ENCODE measurements around the gene MRPS25. TPM values are rescaled to one million over a fixed set of nuclear protein-coding genes. Genes with fewer than 3 reads are reported as not detected.

The MRPS25 gene
- 14.2 and 17.9 TPM in 2 replicates for total RNA-seq (2014; rRNA removed; shearing (Covaris generic); ENCODE audit: low replicate concordance)

DNA sequence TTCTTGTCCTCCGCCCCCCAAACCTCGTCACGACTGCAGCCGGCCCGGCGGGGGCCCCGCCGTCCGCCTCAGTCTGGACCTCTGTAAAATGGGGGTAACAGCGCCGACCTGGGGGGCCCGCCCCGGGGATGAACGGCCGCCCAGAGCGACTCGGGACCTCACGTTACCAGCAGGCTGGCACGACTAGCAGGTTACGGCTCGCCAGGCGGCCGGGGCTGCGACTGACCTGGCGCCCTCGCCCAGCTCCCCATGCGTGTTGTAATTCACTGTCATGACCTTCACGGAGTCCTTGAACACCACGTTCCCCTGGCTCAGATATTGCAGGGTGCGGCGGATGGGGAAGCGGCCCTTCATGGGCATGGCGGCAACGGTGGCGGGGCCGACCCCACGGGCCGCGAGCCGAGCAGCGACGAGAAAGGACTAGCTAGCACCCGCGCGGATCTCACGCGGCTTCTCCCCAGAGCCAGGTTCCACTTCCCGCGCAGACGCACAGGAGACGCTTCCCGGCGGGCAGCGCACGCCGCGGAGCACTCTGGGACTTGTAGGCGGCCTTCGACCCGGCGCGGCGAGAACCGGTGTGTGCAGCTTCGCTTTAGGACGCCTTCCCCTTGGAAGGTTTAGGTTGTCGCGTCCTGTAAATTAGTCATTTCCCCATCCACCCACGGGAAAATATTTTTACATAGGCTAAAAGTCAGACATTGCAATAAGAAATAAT, at the start of gene MRPS25:
MRPS25 (minus strand) TSS at position 481 of the 715 bp plus-strand sequence; CDS start at position 360, 121 bp downstream.
- in situ Hi-C loops (cut with HindIII; ENCODE audit: low pct_unique_long_range_greater_than_20kb, low sequenced_read_pairs), result no loop called here
- DNase-seq (ENCODE audit: low read depth), result peak; percentile 70

DNA sequence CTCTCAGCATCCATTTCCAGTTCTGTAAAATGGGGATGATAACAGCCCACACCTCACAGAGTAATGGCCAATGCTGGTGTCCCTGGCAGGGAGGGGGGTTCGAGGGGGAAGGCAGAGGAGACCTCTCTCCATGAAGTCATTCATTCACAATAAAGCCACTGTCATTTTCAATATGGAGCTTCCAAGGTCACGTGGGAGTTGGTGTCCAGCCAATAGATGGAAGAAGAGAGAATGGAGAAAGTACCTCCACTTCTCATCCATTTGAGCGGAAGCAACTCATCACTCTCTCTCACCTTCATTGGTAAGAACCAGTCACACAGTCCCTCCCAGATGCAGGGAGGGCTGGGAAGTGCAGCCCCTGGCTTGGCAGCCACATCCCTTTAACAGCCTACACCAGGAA, 48.8 kb upstream of the MRPS25 start:
- in situ Hi-C loops (cut with HindIII; ENCODE audit: low pct_unique_long_range_greater_than_20kb, low sequenced_read_pairs), result no loop called here

DNA sequence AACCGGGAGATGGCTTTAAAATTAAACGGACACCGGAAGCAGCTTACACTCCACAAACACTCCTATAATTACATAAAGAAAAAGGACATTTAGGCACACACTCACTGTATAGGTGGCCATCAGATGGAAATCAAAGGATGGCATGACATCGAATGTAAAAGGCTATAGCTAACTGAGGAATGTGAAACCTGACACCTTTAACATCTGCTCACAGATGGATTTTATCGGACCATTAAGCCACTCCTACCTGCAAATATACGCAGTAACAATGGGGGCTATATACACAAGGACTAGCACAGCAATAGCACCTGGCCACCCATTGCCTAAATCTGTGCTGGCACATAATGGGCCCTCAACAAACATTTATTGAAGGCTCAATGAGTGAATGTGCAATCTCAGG, 48.4 kb upstream of the MRPS25 start:
- in situ Hi-C loops (cut with HindIII; ENCODE audit: low pct_unique_long_range_greater_than_20kb, low sequenced_read_pairs), result no loop called here
- no peak for DNase-seq (ENCODE audit: low read depth)

More for the DNA sequence above, 48.8 kb upstream of the MRPS25 start:
- DNase-seq (ENCODE audit: low read depth), result no peak

DNA sequence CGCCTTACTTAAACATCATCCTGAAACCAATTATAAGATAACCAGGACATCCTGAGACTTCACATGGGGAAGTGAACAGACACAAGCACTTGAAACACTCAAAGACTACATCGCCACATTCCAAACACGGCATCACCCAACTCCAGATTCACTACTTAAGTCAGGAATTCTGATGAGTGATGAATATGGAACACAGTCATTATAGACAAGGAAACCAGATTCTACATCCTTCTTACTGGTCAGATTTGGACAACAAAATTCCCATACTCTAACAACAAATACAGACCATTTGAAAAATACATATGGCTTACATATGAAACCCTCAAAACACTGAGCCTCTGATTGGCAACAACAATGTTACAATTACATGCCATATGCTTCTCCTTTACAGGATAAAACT, 46.9 kb upstream of the MRPS25 start:
- no peak for DNase-seq (ENCODE audit: low read depth)
- in situ Hi-C loops (cut with HindIII; ENCODE audit: low pct_unique_long_range_greater_than_20kb, low sequenced_read_pairs), result no loop called here

DNA sequence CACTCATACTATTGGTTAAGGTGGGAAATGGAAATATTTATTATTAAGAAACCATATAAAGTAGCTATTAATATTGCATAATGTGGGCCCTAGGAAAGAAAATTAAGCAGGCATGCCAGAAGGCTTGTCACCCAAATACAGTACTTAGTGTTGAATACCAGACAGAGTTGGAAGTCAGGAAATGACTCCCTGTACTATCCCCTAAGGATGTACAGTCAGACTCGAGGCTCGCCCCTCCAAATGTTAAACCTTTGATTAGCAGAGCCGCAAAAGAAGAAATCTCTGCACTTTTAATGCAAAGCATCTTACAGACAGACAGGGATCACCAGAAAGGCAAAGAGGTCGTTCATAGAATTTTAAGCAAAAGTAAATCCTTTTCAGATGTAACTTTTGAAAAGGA, 45.1 kb upstream of the MRPS25 start:
- DNase-seq (ENCODE audit: low read depth), result no peak
- in situ Hi-C loops (cut with HindIII; ENCODE audit: low pct_unique_long_range_greater_than_20kb, low sequenced_read_pairs), result no loop called here

DNA sequence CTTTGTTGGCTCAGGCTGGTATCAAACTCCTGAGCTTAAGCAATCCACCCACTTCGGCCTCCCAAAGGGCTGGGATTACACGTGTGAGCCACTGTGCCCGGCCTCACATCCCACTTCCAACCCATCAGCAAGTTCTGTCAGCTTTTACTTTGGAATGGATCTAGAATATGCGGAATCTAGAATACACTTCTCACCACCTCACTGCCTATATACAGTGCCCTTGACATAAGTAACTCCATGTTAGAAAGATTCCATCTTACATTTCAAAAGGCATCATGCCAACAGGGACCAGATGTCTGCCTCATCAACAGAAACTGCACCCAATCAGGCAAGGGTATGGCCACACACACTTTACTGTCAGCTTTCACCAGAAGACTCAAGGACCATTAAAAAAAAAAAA, 43.8 kb upstream of the MRPS25 start:
- in situ Hi-C loops (cut with HindIII; ENCODE audit: low pct_unique_long_range_greater_than_20kb, low sequenced_read_pairs), result no loop called here
- no peak for DNase-seq (ENCODE audit: low read depth)

DNA sequence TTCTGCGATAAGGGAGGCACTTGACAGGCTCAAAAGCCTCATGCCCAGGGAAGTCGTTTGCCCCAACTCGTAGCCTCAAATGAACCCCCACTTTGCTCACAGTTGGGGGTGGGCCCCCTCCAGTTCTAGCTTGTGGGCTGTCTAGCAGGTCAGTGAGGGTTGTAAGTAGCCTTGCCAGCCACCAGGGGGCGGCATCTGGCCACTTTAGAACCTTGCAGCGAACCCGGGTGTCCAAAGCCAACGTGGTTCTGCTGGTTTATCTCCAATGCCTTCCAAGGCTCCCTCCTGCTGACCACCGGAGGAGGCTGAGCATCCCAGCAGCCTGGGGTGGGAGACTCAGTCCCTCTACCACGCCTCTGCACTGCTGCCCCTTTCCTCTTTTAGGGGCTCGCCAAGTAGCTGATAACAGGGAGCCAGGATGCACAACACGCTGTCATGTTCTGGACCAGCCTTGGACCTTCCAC, 43.0 kb upstream of the MRPS25 start:
- in situ Hi-C loops (cut with HindIII; ENCODE audit: low pct_unique_long_range_greater_than_20kb, low sequenced_read_pairs), result no loop called here
- DNase-seq (ENCODE audit: low read depth), result peak; percentile 14

DNA sequence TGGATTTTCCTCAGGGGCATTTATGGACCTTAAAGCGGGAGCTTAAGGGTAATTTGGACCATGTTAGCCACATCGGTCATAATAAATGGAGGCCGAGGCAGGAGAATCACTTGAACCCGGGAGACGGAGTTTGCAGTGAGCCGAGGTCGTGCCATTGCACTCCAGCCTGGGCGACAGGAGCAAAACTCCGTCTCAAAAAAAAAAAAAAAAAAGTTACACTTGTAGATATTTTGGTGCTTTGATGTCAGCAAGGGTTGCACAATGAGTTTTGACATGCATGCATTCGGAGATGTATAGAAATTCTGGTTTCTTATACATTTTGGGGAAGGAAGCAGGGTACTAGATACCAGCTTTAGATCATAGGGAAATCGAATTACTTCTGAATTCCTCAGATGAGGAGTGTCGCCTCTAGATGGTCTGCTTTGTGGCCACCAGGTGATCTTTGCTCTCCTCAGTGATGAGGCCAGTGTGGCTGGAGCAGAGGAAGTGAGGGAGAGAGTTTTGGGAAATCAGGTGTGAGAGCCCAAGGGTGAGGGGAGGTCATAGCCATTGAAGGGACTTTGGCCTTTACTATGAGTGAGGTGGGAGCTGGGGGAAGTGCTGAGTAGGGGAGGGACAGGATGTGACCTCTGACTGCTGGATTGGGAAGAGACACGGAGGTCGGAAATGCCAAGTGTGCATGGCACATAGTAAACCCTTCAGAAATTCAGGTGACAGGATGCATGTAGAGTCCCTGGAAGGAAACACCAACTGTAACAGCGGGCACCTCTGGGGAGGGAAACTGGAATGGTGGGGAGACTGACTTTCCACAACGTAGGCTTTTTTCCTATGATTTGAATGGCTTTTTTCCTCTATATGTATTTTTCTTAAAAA, 42.2 kb upstream of the MRPS25 start:
- no peak for DNase-seq (ENCODE audit: low read depth)
- in situ Hi-C loops (cut with HindIII; ENCODE audit: low pct_unique_long_range_greater_than_20kb, low sequenced_read_pairs), result no loop called here

DNA sequence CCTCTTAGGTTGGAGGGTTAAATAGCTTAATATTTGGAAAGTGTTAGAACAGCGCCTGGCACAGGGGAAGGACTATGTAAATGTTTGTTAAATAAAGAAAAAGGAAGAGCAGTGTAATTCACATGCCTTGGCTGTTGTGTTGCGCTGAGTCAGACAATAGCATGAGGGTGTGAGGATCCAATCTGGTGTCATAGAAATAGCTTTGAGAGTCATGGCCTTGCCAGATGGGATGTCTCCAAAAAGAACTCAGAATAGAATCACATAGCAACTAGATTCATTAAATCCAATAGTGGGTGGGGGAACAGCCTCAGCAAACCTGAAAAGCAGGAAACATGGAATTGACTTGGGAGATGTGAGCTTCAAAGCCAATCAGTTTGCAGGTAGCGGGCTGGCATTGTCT, 37.7 kb upstream of the MRPS25 start:
- no peak for DNase-seq (ENCODE audit: low read depth)
- in situ Hi-C loops (cut with HindIII; ENCODE audit: low pct_unique_long_range_greater_than_20kb, low sequenced_read_pairs), result no loop called here

DNA sequence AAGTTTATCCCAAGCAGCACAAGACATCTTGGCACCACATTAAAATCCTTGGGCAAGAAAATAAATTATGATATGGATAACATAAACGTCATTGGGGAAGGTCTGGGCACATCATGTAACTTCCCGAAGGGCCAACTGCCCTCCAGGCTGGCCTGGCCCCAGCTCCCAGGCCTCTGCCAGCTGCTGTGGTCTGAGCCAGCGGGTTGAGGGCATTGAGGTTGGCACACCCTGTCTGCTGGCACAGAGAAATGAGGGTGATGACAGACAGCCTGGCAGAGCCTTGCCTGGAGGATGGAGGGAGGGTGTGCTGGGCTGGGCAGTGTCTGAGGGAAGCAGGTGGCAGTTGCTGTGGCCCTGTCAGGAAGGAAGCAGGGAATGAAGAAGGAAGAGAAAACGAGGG, 37.1 kb upstream of the MRPS25 start:
- DNase-seq (ENCODE audit: low read depth), result no peak
- in situ Hi-C loops (cut with HindIII; ENCODE audit: low pct_unique_long_range_greater_than_20kb, low sequenced_read_pairs), result no loop called here

DNA sequence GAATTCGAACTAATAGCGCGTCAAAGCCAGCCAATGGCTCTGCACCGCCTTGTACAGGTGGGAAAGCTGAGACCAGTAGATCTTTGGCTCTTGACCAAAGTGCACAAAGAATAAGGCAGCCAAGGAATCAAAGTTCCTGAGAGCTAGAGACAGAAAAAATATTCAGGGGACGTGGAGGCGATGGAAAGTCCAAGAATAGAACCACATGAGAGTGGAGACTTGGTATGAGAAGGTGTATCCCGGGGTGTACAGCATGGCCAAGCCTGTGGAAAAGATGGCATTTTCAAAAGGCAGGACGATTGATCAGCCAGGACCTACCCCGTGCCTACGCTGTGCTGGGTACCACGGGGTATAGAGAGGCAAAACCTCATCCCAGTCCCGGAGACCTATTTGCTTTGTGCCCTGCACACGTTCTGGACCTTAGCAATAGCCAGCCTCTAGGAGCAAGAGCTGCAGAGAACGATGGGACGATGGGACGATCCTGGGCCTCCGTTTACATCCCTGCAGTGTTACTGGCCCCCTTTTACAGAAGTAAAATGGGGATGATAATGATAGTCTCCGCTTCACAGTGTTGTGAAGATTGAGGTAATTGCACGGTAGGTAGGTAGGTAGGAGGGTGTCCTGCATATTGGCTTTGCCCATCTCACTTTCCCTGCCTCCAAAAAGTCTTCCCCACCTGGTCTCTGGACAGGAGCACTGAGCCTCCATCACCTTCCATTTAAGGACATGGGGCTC, 34.4 kb upstream of the MRPS25 start:
- no peak for DNase-seq (ENCODE audit: low read depth)
- in situ Hi-C loops (cut with HindIII; ENCODE audit: low pct_unique_long_range_greater_than_20kb, low sequenced_read_pairs), result no loop called here

DNA sequence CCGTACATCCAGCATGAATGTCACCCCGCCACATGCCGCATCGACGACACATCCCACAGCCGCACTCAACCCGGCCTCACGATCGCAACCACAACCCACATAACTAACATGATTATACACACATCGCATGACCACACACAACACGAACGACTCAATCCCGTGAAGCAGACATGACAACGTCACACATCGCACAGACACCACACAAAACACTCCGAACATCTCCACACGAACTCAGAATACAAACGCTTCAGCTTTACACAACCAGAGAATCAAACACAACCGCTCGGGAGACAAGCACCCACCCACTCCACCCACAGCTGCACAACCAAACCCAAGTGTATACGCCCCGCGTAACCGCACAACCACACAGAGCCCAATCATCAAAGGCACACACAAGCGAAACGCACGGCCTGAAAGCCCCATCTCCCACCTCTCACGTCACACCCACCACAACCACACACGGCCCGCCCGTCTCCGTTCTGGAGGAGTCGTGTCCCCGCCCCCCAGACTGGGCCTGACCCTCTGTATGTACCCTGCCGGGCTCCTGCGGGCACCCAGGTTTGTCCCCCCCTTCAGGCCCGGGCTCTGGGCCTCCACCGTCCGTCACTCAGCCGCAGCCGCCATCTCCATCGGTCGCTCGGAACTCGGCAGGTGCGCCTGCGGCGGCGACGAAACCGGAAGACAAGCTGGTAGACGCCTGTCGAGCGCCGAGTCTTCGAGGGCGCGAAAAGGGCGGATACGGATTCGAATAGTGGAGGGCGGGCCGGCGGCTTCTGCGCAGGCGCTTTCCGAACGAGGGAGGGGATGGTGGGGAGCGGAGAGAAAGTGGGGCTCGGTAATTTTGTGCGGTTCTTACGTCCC, 33.6 kb upstream of the MRPS25 start, which contains the start of gene RBSN:
RBSN (minus strand) TSS at position 646 of the 861 bp plus-strand sequence. CDS start 3,028 bp downstream, outside the sequence.
- peak; percentile 82 for DNase-seq (ENCODE audit: low read depth)
- in situ Hi-C loops (cut with HindIII; ENCODE audit: low pct_unique_long_range_greater_than_20kb, low sequenced_read_pairs), result no loop called here

DNA sequence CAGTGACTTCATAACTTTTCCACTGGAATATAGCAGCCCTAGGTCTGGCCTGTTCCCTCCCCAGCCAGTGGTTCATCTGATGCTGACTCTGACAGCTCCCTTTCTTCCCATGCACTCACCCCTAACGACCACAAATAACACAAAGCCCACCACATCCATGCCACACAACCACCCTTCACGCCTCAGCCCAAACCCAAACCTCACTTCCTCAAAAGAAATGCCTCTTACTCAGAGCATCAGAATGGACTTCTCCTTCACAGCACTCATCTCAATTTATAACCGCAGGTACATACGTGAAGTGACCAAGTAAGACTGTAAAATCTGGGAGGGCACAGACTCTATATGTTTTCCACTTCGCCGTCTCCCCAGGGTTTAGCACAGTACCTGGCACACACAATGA, 32.8 kb upstream of the MRPS25 start:
- DNase-seq (ENCODE audit: low read depth), result no peak
- in situ Hi-C loops (cut with HindIII; ENCODE audit: low pct_unique_long_range_greater_than_20kb, low sequenced_read_pairs), result no loop called here

DNA sequence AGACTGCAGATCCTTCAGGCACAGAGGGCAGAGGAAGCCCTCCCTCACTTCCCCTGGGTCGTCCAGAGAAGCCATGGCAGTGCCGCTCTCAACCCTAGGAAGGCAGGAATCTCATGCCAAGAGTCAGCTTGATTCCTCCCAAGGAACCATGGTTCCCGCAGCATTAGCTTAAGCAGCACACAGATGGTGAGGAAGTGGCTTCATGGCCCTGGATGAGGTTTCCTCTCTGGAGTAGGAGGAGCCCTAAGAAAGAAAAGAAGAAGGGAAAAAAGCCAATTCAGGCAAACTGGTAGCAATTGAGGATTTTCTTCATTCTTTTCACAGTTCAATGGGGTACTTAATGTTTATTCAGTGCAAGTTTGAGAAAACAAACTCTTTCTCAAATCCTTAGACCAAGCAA, 30.9 kb upstream of the MRPS25 start:
- no peak for DNase-seq (ENCODE audit: low read depth)
- in situ Hi-C loops (cut with HindIII; ENCODE audit: low pct_unique_long_range_greater_than_20kb, low sequenced_read_pairs), result no loop called here

DNA sequence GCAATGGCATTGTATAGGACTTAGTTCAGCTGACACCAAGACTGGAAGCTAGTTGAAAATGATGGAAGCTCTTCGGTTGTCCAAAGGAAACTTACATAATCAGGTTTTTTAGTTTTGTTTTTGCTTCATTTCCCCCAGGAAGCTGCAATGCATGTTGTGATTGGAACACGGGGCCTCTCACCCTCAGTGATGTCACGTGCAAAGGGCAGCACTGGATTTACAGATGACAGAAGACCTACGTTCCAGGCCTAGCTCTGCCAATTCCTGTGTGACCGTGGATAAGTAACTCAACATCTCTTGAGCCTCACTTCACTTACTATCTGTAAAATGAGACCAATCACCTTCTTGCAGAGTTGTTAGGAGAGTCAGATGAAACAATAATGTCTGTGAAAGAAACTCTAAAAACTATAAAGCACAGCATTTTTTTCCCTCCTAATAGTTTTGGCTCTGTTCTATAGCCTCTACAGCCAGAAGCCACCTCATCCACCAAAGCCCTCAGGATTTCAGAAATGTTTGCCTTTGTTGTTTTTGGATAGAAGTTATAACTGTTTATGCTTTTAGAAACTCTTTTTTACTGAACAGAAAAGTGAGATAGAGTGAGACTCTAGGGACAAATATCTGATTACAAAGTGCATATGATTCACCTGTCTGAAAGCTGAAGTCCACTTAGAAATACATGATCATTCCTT, 29.2 kb upstream of the MRPS25 start:
- no peak for DNase-seq (ENCODE audit: low read depth)
- in situ Hi-C loops (cut with HindIII; ENCODE audit: low pct_unique_long_range_greater_than_20kb, low sequenced_read_pairs), result no loop called here

DNA sequence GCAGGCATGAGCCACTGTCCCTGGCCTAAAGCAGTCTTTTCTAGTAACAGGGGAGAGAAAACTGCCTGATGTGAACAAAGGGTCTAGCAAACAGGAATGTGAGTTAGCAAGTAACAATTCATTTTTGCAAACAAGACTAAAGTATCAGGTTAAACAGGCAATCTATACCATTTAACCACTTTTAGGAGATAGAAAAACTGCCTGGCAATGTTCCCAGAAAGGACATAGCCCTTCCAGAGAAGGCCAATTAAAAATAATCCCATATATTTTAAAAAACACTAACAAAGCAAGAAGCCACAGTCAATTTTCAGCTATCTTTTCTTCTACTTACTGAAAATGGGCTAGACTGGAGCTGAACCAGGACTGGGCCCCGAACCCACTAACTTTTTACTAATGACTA, 27.6 kb upstream of the MRPS25 start:
- in situ Hi-C loops (cut with HindIII; ENCODE audit: low pct_unique_long_range_greater_than_20kb, low sequenced_read_pairs), result no loop called here
- no peak for DNase-seq (ENCODE audit: low read depth)

DNA sequence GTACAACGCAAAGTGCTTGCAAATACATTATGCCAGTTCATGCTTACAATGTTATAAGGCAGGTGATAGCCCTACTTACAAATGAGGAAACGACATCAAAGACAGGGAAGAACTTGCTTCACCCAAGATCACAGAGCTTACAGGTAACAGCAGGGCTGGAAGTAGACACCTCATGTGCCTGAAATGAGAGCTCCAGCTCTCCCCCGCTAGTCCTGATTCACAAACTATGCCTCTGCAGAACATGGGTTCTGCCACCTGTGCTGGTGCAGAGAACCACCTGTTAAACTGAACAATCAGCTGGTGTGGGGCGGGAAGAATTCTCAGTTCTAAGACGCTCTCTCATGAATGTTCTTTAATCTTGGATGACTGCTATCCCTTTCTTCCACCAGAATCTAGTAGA, 26.5 kb upstream of the MRPS25 start:
- DNase-seq (ENCODE audit: low read depth), result no peak
- in situ Hi-C loops (cut with HindIII; ENCODE audit: low pct_unique_long_range_greater_than_20kb, low sequenced_read_pairs), result no loop called here
